Kidney (tissue), 14 donors: ENCODE results near the gene EID3. TPM values are rescaled to one million over a fixed set of nuclear protein-coding genes. Genes with fewer than 3 reads are reported as not detected.

ENCODE experiments used
- DNase-seq, 5 donors: peaks; one replicate each; pipeline ENCODE4 v3.0.0-alpha.2; 2013 to 2020
- FAIRE-seq: peaks from 2 replicates; lab custom pipeline; 2012; peaks lifted over from hg19 to GRCh38; lab: Jason Lieb, UNC
- H3K27ac ChIP-seq, 2 donors: one replicate each; pipeline ENCODE4 v1.7.0; 2013; ENCODE audit warnings: low read depth in 2 of 2, low read length in 2 of 2, inconsistent platforms in 1 of 2
- H3K27me3 ChIP-seq: one replicate; pipeline ENCODE4 v1.7.1; 2013; ENCODE audit warnings: low read length, inconsistent platforms; ENCODE audit not compliant: control insufficient read depth, insufficient read depth
- H3K36me3 ChIP-seq, 3 donors: one replicate each; pipeline versions ENCODE4 v1.7.0 to v1.7.1; 2013; ENCODE audit warnings: low read length in 3 of 3, control low read depth in 1 of 3, inconsistent platforms in 1 of 3; ENCODE audit not compliant: insufficient read depth in 3 of 3, control insufficient read depth in 2 of 3
- H3K4me1 ChIP-seq, 3 donors: one replicate each; pipeline versions ENCODE4 v1.7.0 to v1.7.1; 2013; ENCODE audit warnings: low read length in 3 of 3, inconsistent platforms in 1 of 3, low read depth in 1 of 3; ENCODE audit not compliant: control insufficient read depth in 2 of 3, insufficient read depth in 2 of 3
- H3K4me3 ChIP-seq, 3 donors: one replicate each; pipeline versions ENCODE4 v1.7.0 to v1.8.1; 2013; ENCODE audit warnings: low read length in 3 of 3, control low read depth in 1 of 3, inconsistent platforms in 1 of 3
- H3K9ac ChIP-seq, 3 donors: one replicate each; pipeline versions ENCODE4 v1.7.0 to v1.7.1; 2013; ENCODE audit warnings: low read length in 3 of 3, control low read depth in 1 of 3, inconsistent platforms in 1 of 3
- H3K9me3 ChIP-seq, 3 donors: one replicate each; pipeline versions ENCODE4 v1.7.0 to v1.7.1; 2013; ENCODE audit warnings: low read length in 3 of 3, control low read depth in 1 of 3, inconsistent platforms in 1 of 3; ENCODE audit not compliant: control insufficient read depth in 2 of 3, insufficient read depth in 1 of 3
- intact Hi-C: fragments of 100-400 bp; cut with DNase I; formaldehyde crosslinking; loops from one replicate; pipeline ENCODE4 v1.11.1; 2022
- polyA plus RNA-seq: library from polyadenylated mRNA; stranded (reverse); fragments of 350-450 nt; fragmentation: Illumina TruSeq; extraction: RNeasy Lipid Tissue Mini Kit (QIAGEN cat#74804); gene quantifications from one replicate; pipeline ENCODE4 v1.2.3, GENCODE V29; 2014; ENCODE audit warnings: low read depth, low replicate concordance; ENCODE audit not compliant: insufficient read depth
- total RNA-seq: library from RNA; stranded (reverse); fragmentation: NEBNext Ultra II Directional; extraction: Animal tissue kit (Norgen Biotek cat#: 25700); gene quantifications from one replicate; pipeline ENCODE4 v1.2.1, GENCODE V29; 2021
- TF ChIP-seq, protein P1 (sequence below): IDR thresholded peaks from 3 replicates; pipeline ENCODE4 v1.5.1; 2012; ENCODE audit warnings: mild to moderate bottlenecking, moderate library complexity, borderline replicate concordance; ENCODE audit not compliant: insufficient read depth; ENCODE audit errors: extremely low read depth
- donor health status: control.
- donor health status: control.
- donor health status: control.
- donor health status: control.
- donor health status: control.
- donor health status: DM: yes; HTN: yes; CAD: no.
- donor health status: Normal renal cell carcinoma (clear cell type).

Gene EID3
- total and polyA plus RNA-seq, 2 donors from 2014 or later = 0.90 to 5.0 TPM

DNA sequence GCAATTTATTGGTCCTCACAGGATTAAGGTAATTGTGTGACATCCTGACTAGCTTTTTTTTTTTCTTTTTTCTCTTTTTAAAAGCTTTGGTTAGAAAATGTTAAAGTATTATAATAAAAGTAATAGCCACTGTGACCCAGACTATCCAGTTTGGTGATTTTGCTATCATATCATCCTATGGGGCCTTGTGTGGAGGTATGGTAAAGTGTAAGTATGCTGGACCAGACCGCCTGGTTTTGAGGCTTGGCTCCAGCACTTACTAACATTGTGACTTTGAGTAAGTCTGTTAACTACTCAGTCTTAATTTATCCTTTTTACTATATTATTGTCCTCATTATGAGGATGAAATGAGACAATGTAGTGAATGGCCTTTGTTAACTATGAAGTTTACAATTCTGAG lies 15.5 kb downstream of the EID3 start:
- TF ChIP-seq, protein P1, sequence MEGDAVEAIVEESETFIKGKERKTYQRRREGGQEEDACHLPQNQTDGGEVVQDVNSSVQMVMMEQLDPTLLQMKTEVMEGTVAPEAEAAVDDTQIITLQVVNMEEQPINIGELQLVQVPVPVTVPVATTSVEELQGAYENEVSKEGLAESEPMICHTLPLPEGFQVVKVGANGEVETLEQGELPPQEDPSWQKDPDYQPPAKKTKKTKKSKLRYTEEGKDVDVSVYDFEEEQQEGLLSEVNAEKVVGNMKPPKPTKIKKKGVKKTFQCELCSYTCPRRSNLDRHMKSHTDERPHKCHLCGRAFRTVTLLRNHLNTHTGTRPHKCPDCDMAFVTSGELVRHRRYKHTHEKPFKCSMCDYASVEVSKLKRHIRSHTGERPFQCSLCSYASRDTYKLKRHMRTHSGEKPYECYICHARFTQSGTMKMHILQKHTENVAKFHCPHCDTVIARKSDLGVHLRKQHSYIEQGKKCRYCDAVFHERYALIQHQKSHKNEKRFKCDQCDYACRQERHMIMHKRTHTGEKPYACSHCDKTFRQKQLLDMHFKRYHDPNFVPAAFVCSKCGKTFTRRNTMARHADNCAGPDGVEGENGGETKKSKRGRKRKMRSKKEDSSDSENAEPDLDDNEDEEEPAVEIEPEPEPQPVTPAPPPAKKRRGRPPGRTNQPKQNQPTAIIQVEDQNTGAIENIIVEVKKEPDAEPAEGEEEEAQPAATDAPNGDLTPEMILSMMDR = no peak
- intact Hi-C loops = no loop called here
- Histone ChIP-seq H3K4me1 (no peaks in the 10 kb centered on the region), H3K36me3 (peaks cover 7 to 33% (median 17%) of the 10 kb centered on the region in 3 donors), H3K4me3 (no peak overlapping the region), H3K27ac (no peak overlapping the region), H3K27me3 (no peaks in the 10 kb centered on the region), H3K9ac (no peak overlapping the region), H3K9me3 (no peaks in the 10 kb centered on the region)
- DNase-seq = no peak
- no peak for FAIRE-seq

- intact Hi-C loops = no loop called here
- DNase-seq (no peak), FAIRE-seq (no peak)
- no peaks in the 10 kb centered on the region for H3K27me3 ChIP-seq
- TF ChIP-seq, protein P1 = no peak
- H3K4me3 ChIP-seq = no peak overlapping the region
- H3K9me3 ChIP-seq = no peaks in the 10 kb centered on the region
- no peak overlapping the region for H3K27ac ChIP-seq
- H3K4me1 ChIP-seq = no peaks in the 10 kb centered on the region
- peaks cover 4 to 28% (median 11%) of the 10 kb centered on the region in 3 donors for H3K36me3 ChIP-seq
- H3K9ac ChIP-seq = no peak overlapping the region
Measured at GRCh38 chr12:104319918-104320626, 16.5 kb downstream of the EID3 start.

DNA sequence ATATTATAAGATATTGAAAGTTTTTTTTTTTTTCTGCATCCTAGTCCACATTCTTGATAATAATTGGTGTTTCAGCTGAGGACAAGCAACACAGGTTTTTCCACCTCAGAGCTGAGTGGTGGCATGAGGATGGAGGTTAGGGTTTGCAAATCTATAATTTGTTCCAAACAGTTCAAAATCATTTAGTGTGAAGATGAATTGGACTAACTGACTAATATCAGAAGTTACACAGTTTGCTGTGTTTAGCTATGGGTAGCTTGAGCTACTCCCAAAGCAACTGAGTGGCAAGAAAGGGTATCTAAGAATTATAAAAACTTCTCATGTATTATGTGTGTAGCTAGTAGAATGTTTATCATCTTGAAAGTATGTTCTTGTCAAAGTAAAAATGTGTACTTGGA lies 17.1 kb downstream of the EID3 start:
- TF ChIP-seq, protein P1 = no peak
- no peak for FAIRE-seq
- Histone ChIP-seq H3K9me3 (no peaks in the 10 kb centered on the region), H3K27me3 (no peaks in the 10 kb centered on the region), H3K36me3 (peaks cover 3 to 28% (median 11%) of the 10 kb centered on the region in 3 donors), H3K27ac (no peak overlapping the region), H3K4me3 (no peak overlapping the region), H3K4me1 (no peaks in the 10 kb centered on the region), H3K9ac (no peak overlapping the region)
- no peak for DNase-seq
- intact Hi-C loops = no loop called here
